ENCODE data around the gene ACSBG1. TPM values are rescaled to one million over a fixed set of nuclear protein-coding genes. Genes with fewer than 3 reads are reported as not detected.

Gene ACSBG1
- total and polyA plus RNA-seq, 2 of the 8 experiments (the other 6 are each of a cell fraction or from before 2014, with no cell fraction given) = 5.4 to 7.1 TPM

GRCh38 chr15:78159395-78159794 is 75.0 kb downstream of the ACSBG1 start (continued):
- TF ChIP-seq CHD7 (IDR thresholded peaks at IDR 0.05; ENCODE audit: insufficient replicate concordance, low read length) = no peak
- TF ChIP-seq CHD1 (IDR thresholded peaks at IDR 0.05; ENCODE audit: low read depth, low read length) = no peak
- TF ChIP-seq MAFK (IDR thresholded peaks at IDR 0.05; ENCODE audit: low read depth, low read length) = no peak
- TF ChIP-seq HDAC6 (IDR thresholded peaks at IDR 0.05; ENCODE audit: low read depth, low read length) = no peak
- TF ChIP-seq HDAC2 (IDR thresholded peaks at IDR 0.05; ENCODE audit: borderline replicate concordance in 1 of 2, low read depth in 2 of 2, low read length in 2 of 2) = no peak
- no peak for TF ChIP-seq ASH2L (IDR thresholded peaks at IDR 0.05; ENCODE audit: low read length)
- no peak for TF ChIP-seq RFX5 (IDR thresholded peaks at IDR 0.05; ENCODE audit: borderline replicate concordance, low read depth, low read length)
- no peak for TF ChIP-seq EP300 (IDR thresholded peaks at IDR 0.05; ENCODE audit: borderline replicate concordance in 1 of 2, low read depth in 2 of 2, low read length in 2 of 2)
- no peak for TF ChIP-seq CTBP2 (IDR thresholded peaks at IDR 0.05; ENCODE audit: borderline replicate concordance, insufficient read depth, insufficient read length, low read length)
- no peak for TF ChIP-seq FOSL1 (IDR thresholded peaks at IDR 0.05; ENCODE audit: insufficient read depth, low read depth, low read length)

Measured in H1 (cell line).